Thymus (tissue), 11 donors: ENCODE results near the gene MAEA. TPM values are rescaled to one million over a fixed set of nuclear protein-coding genes. Genes with fewer than 3 reads are reported as not detected.
A peak's percentile ranks its signal among the peaks of the same experiment; 100 is the strongest.

Experiments used
- DNase-seq, 9 donors: peaks; one replicate each; pipeline ENCODE4 v3.0.0-alpha.2; 2013; ENCODE audit warnings: low spot score in 9 of 9, low read depth in 6 of 9, missing footprints in 1 of 9
- H3K27ac ChIP-seq, 2 donors: one replicate each; pipeline ENCODE4 v1.5.1; 2013; ENCODE audit warnings: control low read depth in 1 of 2, low read depth in 1 of 2, low read length in 1 of 2, mild to moderate bottlenecking in 1 of 2, moderate library complexity in 1 of 2
- H3K27me3 ChIP-seq, 2 donors: one replicate each; pipeline ENCODE4 v1.5.1; 2013; ENCODE audit warnings: low read length in 1 of 2; ENCODE audit not compliant: control insufficient read depth in 2 of 2, insufficient read depth in 1 of 2
- H3K36me3 ChIP-seq, 2 donors: one replicate each; pipeline ENCODE4 v1.5.1; 2013; ENCODE audit warnings: low read length in 1 of 2, mild to moderate bottlenecking in 1 of 2, moderate library complexity in 1 of 2; ENCODE audit not compliant: control insufficient read depth in 2 of 2, insufficient read depth in 2 of 2
- H3K4me1 ChIP-seq, 2 donors: one replicate each; pipeline ENCODE4 v1.5.1; 2013; ENCODE audit warnings: low read length in 2 of 2; ENCODE audit not compliant: control insufficient read depth in 2 of 2, insufficient read depth in 2 of 2
- H3K4me3 ChIP-seq, 2 donors: one replicate each; pipeline ENCODE4 v1.5.1; 2013; ENCODE audit warnings: low read length in 2 of 2, control low read depth in 1 of 2, mild to moderate bottlenecking in 1 of 2
- H3K9me3 ChIP-seq, 2 donors: one replicate each; pipeline ENCODE4 v1.5.1; 2013; ENCODE audit warnings: low read length in 1 of 2, mild to moderate bottlenecking in 1 of 2; ENCODE audit not compliant: control insufficient read depth in 2 of 2, insufficient read depth in 1 of 2
- WGBS: extraction: QIAGEN DNeasy Blood & Tissue Kit; methylation state at CpG from one replicate; pipeline ENCODE4 v1.1.7; 2013; 5-methylcytosine and 5-hydroxymethylcytosine counted together
- polyA plus RNA-seq: library from polyadenylated mRNA; stranded (reverse); fragments of 200-250 nt; gene quantifications from one replicate; pipeline ENCODE4 v1.2.3, GENCODE V29; 2013
- total RNA-seq: library from RNA; stranded (reverse); fragments of 120-200 nt; gene quantifications from one replicate; pipeline ENCODE4 v1.2.4, GENCODE V29; 2013
- donor health status: healthy.

Gene MAEA
- total and polyA plus RNA-seq, 2 donors, result 45.4 to 113 TPM

DNA sequence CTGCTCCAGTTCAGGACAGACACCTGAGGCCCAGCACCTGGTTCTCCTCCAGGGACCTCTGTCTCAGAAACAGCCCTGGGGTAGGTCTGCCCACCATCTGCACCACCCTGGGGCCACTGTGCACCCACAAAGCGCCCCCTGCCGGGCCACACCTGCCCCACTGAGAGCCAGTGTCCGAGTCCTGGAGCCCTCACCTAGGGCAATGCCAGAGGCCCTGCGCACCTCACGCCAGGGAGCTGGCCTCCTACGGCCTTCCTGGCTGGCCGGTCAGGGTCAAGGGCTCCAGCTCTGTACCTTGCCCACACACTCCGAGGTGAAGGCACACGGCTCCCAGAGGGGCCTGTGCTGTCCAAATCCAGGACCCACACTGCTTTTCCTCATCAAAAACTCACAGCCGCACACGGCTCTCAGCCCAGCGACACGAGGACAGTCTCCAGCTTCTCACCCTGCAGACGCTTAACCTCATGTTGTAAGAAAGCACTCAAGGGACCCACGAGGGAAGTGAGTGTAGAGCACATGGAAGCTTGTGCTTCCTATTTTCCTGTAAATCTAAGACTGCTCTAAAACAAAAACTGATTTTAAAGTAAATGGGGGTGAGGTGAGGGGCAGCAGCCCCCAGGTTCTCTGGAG is 46.1 kb upstream of the MAEA start:
- no peak for DNase-seq
- Histone ChIP-seq H3K4me1 (peaks cover 18 to 19% of the 10 kb centered on the region in 2 donors), H3K36me3 (peaks cover 30 to 38% of the 10 kb centered on the region in 2 donors), H3K4me3 (no peak overlapping the region), H3K27me3 (no peaks in the 10 kb centered on the region), H3K27ac (no peak overlapping the region), H3K9me3 (no peaks in the 10 kb centered on the region)
- WGBS, result 92% methylated on average over 15 of the region's 15 CpGs

DNA sequence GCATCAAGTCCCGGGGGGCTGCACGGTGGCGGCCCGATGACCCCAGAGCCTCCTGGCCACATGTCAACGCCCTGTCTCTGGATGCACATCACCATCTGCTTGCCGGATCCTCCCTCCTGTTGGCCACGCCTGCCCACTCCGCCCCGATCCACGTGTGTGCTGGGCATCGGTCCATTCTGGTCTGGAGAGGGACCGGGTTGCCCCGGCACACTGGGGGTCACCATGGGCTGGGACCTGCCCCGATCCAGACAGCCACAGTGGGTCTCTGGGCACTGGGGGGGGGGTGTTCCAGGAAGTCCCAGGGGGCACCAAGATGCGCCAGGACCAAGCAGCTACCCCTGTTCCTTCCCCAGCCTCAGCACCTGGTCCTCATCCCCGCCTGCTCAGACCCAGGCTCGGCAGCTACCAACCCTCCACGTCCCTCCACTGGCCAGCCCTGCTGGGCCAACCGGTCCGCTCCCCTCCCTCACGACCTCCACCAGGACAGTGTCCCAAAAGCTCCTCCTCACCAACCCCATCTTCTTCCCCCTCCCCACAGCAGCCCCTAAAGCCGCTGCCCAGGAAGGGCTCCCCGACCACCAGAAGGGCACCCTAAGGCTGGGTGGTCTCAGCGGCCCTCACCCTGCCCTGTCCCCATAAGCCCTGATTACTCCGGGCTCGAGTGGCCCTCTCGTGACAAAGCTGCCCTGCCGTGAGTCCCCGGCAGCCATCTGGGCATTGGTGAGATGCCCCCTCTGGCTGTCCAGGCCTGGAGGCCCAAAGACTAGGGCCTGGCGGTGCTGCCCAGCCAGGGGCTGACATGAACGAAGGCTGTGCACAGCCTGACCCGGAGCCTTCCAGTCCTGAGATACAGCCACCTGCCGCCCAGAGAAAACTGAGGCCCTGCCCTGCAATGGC is 45.4 kb upstream of the MAEA start:
- Histone ChIP-seq H3K36me3 (peaks cover 23 to 30% of the 10 kb centered on the region in 2 donors), H3K4me3 (no peak overlapping the region), H3K27me3 (no peaks in the 10 kb centered on the region), H3K4me1 (peaks cover 18 to 19% of the 10 kb centered on the region in 2 donors), H3K9me3 (no peaks in the 10 kb centered on the region), H3K27ac (no peak overlapping the region)
- WGBS, result 91% methylated on average over 33 of the region's 33 CpGs
- DNase-seq, result no peak

DNA sequence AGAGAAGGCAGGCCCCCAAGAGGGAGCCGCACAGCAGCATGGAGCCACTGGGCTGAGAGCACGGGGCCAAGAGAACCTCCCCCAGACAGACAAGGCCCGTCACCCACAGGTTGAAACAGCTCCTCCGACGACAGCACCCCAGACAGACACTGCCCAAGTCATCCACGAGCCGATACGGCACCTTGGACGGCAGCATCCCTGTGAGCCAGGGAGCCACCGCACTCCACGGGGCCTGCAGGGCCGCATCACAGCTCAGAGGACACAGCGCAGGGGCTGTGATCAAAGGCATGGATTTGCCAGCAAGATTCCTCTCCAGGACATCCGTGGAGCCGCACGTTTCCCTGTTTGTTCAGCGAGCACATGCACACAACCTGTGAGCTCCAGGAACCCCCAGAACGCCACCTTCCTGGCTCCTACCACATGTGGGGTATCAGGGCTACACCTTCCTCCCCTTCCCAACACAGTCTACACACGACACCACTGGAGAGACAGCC is 44.7 kb upstream of the MAEA start:
- Histone ChIP-seq H3K4me1 (peaks cover 22 to 23% of the 10 kb centered on the region in 2 donors), H3K27me3 (no peaks in the 10 kb centered on the region), H3K9me3 (peaks cover 0 to 3% of the 10 kb centered on the region in 2 donors), H3K36me3 (peaks cover 16 to 23% of the 10 kb centered on the region in 2 donors), H3K4me3 (no peak overlapping the region), H3K27ac (no peak overlapping the region)
- WGBS, result 94% methylated on average over 19 of the region's 19 CpGs
- no peak for DNase-seq

DNA sequence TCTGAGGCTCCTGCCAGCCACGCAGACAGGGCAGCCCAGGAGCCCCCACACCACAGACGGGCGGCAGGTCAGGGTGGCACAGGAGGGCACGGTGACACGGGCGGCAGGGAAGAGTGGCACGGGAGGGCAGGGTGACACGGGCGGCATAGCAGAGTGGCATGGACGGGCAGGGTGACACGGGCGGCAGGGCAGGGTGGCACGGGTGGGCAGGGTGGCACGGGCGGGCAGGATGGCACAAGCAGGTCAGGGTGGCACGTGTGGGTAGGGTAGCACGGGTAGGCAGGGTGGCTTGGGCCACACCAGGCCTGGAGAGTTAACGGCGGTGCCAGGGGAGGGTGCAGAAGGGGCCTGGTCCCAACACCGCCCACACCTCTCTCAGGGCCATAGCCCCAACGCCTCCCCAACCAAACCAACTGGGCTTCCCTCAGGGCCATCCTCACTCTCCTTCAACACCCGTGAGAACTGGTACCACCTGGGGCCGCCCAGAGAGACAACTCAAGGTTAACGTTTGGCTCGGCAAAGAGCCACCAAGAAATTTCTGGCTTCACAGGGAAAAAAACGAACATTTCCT is 44.1 kb upstream of the MAEA start:
- H3K27ac ChIP-seq, result no peak overlapping the region
- DNase-seq, result no peak

DNA sequence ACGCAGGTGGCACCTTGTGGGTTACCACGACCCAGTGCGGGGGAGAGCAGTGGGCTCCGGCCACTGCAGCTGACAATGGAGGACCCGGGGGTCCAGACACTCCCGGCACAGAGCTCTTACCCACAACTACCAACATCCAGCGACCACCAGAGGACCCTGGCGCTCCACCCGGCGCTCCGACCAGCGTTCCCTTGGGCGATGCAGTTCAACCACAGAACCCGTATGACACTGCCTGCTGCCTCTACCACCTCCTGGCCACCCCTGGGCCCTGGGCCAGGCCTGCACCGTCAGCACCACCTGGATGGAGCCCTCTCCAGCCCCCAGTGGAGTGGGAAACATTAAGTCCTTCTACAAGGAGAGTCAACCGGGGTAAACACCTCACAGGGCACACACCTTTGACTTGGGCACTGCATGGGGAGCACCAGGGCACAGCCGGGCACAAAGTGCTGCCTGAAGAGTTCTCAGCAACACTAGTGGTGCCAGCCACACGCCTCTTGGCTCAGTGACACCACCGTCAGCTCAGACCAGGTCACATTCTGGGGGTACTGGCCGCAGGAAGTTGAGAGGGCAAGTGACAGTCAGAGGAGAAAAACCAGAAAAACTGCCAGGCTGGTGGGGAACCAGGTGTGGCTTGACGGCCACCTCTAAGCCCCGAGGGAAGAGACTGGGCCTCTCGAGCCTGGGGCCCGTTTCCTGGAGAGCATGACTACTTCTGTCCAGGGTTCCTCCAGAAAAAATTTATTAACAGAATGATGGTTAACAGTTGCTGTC is 43.4 kb upstream of the MAEA start:
- peaks cover 0 to 14% of the 10 kb centered on the region in 2 donors for H3K9me3 ChIP-seq
- H3K4me3 ChIP-seq, result peak overlapping the region; percentile 83 to 94
- H3K27ac ChIP-seq, result no peak overlapping the region
- 50% methylated on average over 24 of the region's 24 CpGs for WGBS
- H3K36me3 ChIP-seq, result peaks cover 7 to 13% of the 10 kb centered on the region in 2 donors
- H3K27me3 ChIP-seq, result no peaks in the 10 kb centered on the region
- peaks cover 28 to 29% of the 10 kb centered on the region in 2 donors for H3K4me1 ChIP-seq
- peak in 1 of 9 donors; percentile 15 for DNase-seq

More for the DNA sequence above, 44.1 kb upstream of the MAEA start:
- H3K4me1 ChIP-seq, result peaks cover 27 to 28% of the 10 kb centered on the region in 2 donors
- H3K9me3 ChIP-seq, result peaks cover 0 to 7% of the 10 kb centered on the region in 2 donors
- 96% methylated on average over 26 of the region's 26 CpGs for WGBS
- peaks cover 14 to 20% of the 10 kb centered on the region in 2 donors for H3K36me3 ChIP-seq
- H3K4me3 ChIP-seq, result no peak overlapping the region
- H3K27me3 ChIP-seq, result no peaks in the 10 kb centered on the region

DNA sequence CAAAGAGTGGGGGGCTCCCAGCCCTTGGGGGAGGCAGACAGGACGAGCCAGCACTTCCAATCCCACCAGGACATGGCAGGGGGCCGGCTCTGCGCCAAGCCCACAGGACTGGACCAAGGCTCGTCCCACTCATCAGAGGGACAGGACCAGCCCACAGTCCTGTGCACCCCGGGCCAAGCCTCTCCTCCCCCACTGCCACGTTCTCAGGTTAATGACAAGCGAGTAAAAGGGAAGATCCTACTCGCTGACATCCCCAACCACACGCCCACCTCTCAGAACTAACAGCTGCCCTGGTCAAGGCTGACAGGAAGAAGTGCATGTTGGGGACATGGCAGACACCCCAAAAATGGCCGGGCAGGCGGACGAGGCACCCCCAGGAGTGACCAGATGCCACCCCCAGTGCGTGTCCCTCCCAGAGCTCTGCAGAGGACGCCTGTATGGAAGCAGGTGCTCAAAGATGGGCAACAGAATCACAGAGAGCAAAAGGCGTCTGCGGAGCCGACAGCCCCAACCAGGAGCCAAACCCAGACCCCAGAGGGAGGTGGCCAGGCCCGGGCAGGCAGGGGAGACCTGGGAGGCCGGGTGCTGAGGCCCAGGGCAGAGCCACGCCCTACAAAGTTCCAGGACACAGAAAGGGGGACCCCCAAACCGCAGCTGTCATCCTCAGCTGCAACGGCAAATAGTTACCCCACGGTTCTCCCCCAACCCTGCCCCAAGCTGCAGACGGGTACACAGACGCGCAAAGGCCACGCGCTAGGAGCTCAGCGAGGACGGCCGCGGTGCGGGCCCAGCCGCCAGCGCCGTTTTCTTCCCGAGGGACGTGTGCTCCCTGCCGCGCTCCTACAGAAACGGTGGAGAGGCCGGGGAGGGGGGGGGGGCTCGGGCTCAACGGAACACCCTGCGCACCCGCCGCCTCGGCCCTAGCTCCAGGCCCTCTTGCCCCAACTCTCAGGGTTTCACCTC is 42.5 kb upstream of the MAEA start:
- Histone ChIP-seq H3K9me3 (peaks cover 1 to 23% of the 10 kb centered on the region in 2 donors), H3K4me3 (peak overlapping the region; percentile 83 to 94), H3K36me3 (peaks cover 6 to 7% of the 10 kb centered on the region in 2 donors), H3K27ac (peak overlapping the region; percentile 83 to 98), H3K27me3 (no peaks in the 10 kb centered on the region), H3K4me1 (peaks cover 28 to 29% of the 10 kb centered on the region in 2 donors)
- 10% methylated on average over 48 of the region's 48 CpGs for WGBS
- peak in 2 of 9 donors; percentile 19 to 44 for DNase-seq

DNA sequence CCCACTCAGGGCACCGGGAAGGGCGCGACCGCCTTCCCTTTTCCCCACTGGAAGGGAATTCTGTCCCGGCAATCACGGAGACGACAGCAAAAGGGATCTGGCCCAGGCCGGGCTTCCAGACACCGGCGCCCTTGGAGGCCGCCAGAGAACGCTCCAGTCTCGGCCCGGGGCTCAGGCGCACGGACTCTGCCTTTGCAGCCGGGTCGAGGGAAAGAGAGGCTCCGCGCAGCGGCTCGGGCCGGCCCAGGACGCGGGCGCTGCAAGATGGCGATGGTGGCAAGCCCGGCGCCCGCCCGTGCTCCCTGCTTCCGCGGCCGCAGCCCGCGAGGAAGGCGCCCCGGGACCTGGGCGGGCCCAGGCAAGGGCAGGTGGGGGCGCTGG is 41.8 kb upstream of the MAEA start:
- H3K36me3 ChIP-seq, result peaks cover 5 to 6% of the 10 kb centered on the region in 2 donors
- peaks cover 1 to 23% of the 10 kb centered on the region in 2 donors for H3K9me3 ChIP-seq
- peaks cover 28 to 29% of the 10 kb centered on the region in 2 donors for H3K4me1 ChIP-seq
- no peaks in the 10 kb centered on the region for H3K27me3 ChIP-seq
- WGBS, result under 1% methylated on average over 40 of the region's 40 CpGs
- H3K4me3 ChIP-seq, result peak overlapping the region; percentile 83 to 94
- peak overlapping the region; percentile 83 to 98 for H3K27ac ChIP-seq
- DNase-seq, result peak in 2 of 9 donors; percentile 18 to 26
